ENCODE results near the gene BRD1.

DNA sequence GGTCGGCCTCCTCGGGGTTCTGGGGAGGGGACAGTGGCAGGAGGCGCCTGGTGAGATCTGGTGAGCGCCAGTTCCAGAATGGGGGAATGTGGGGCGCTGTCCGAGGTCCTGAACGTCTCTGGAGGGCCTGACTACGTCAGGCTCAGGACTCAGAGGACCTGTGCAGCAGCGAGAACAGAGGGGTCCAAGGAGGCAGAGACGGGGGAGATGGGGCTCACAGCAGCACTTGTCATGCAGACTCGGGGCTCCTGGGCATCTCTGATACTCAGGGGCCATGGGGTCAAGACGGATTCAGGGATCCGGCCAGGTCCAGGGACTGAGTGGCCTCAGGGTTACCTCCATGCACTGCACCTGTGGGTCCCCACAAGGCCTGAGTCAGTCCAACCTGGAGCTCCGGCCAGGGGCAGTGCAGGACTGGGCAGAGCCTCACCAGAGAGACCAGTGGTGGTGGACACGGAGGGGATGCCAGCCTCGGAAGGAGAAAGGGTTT lies 92.2 kb downstream of the BRD1 start:
- TF ChIP-seq, protein P1, sequence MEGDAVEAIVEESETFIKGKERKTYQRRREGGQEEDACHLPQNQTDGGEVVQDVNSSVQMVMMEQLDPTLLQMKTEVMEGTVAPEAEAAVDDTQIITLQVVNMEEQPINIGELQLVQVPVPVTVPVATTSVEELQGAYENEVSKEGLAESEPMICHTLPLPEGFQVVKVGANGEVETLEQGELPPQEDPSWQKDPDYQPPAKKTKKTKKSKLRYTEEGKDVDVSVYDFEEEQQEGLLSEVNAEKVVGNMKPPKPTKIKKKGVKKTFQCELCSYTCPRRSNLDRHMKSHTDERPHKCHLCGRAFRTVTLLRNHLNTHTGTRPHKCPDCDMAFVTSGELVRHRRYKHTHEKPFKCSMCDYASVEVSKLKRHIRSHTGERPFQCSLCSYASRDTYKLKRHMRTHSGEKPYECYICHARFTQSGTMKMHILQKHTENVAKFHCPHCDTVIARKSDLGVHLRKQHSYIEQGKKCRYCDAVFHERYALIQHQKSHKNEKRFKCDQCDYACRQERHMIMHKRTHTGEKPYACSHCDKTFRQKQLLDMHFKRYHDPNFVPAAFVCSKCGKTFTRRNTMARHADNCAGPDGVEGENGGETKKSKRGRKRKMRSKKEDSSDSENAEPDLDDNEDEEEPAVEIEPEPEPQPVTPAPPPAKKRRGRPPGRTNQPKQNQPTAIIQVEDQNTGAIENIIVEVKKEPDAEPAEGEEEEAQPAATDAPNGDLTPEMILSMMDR (IDR thresholded peaks at IDR 0.05), result no peak
- no peak for TF ChIP-seq ZFX (IDR thresholded peaks at IDR 0.05; ENCODE audit: borderline replicate concordance)

Data from 22Rv1 (cell line).